Measurements from ENCODE around the gene STX8.
"Not testable (repeated sequence)": the region's sequence is repeated elsewhere in the genome, so short reads cannot be mapped to it uniquely, and the experiment has no call there.

Gene STX8

GRCh38 chr17:9575381-9576101 lies at the start of gene STX8:
STX8 (minus strand) TSS chr17:9575820; CDS start chr17:9575808, 12 bp downstream.
- in situ Hi-C loops (cut with HindIII; ENCODE audit: low sequenced_read_pairs) = no loop called here

DNA sequence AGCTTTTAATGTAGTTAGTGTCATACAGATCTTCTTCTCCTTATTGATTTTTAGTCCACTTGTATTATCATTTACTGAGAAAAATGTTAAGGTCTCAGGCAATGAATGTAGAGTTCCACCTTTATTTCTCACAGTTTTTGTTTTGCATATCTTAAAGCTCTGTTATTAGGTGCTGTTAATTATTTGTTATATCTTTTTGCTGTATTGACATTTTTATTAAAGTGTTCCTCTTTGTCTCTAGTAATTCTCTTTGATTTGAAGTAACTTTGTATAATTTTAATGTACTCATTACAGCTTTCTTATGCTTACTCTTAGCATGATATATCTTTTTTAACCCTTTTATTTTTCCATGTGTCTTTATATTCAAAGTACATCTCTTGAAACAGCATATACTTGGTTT lies 47.3 kb upstream of the STX8 start:
- in situ Hi-C loops (cut with HindIII; ENCODE audit: low sequenced_read_pairs) = no loop called here

DNA sequence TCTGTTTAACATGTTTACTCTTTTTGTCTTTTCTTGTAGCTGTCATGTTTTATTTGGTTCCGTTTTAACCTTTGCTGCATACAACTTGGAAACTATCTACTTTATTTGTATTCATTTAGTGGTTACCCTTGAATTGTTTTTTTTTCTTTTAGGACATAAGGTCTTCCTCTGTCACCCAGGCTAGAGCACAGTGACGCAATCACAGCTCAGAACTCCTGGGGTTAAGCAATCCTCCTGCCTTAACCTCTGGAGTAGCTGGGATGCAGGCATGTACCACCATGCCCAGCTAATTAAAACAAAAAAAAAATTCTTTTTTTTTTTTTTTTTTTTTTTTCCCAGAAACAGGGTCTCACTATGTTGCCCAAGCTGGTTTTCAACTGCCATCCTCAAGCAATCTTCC lies 39.9 kb upstream of the STX8 start:
- in situ Hi-C loops (cut with HindIII; ENCODE audit: low sequenced_read_pairs) = no loop called here

GRCh38 chr17:9612006-9612405 lies 36.4 kb upstream of the STX8 start:
- in situ Hi-C loops (cut with HindIII; ENCODE audit: low sequenced_read_pairs) = no loop called here

DNA sequence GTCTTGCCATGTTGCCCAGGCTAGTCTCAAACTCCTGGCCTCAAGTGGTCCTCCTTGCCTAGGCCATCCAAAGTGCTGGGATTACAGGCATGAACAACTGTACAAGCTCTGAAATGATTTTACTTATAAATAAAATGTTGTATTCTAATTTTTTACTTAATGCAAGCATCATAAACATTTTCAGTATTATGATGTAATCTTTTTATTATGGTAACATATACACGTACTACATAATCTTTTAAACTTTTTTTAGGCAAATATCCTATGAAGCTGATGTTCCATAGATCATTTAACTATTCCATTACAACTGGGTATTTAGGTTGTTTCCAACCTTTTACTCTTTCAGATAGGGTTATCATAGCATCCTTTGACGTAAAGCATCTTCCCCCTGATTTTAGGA lies 35.9 kb upstream of the STX8 start:
- in situ Hi-C loops (cut with HindIII; ENCODE audit: low sequenced_read_pairs) = no loop called here

DNA sequence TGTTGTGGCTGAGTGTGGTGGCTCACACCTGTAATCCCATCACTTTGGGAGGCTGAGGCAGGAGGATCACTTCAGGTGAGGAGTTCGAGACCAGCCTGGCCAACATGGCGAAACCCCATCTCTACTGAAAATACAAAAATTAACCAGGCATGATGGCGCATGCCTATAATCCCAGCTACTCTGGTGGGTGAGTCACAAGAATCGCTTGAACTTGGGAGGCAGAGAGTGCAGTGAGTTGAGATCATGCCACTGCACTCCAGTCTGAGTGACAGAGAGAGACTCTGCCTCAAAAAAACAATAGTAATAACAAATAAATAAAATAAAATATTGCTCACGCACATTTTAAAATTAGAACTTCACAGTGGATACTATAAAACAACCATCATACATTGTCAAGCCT lies 31.4 kb upstream of the STX8 start:
- in situ Hi-C loops (cut with HindIII; ENCODE audit: low sequenced_read_pairs) = not testable (repeated sequence)

DNA sequence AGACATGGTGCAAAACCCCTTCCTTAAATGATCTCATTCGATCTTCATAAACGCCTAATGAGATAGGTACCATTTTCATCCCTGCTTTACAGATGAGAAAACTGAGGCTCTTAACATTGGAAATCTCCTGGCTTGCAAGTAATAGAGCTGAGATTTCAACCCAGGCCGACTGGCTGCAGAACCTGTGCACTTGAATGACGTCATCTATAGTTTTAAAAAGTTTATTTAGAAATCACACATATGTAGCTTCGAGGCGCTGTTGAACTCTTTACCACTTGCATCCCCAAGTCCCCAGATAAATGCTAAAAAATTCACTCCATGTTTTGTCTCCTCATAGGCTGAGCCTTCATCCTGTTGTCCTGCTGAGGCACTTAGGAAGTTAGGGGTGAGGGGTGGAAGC lies 30.8 kb upstream of the STX8 start:
- in situ Hi-C loops (cut with HindIII; ENCODE audit: low sequenced_read_pairs) = no loop called here

DNA sequence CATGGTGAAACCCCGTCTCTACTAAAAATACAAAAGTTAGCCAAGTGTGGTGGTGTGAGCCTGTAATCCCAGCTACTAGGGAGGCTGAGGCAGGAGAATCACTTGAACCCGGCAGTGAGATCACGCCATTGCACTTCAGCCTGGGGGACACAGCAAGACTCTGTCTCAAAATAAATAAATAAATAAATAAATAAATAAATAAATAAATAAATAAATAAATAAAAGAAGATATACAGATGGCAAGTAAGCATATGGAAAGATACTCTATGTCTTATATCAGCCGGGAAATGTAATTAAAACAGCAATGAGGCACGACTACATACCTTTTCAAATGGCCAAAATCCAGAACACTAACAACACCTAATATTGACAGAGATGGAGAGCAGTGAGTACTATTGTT lies 29.0 kb upstream of the STX8 start:
- in situ Hi-C loops (cut with HindIII; ENCODE audit: low sequenced_read_pairs) = not testable (repeated sequence)

DNA sequence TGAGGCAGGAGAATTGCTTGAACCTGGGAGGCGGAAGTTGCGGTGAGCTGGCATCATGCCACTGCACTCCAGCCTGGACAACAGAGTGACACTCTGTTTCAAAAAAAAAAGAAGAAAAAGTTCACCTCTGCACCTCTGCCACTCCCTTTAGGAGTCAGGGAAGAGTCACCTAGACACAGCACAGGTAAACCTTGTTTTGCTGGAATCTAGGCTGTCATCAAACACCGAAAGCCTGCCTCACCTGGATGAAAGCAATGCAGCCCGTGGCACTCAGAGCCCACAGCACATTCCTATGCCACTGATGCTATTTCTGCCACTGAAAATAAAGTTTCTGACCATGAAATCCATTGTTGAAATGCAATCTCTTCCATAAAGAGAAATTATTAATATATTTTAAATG lies 23.0 kb upstream of the STX8 start:
- in situ Hi-C loops (cut with HindIII; ENCODE audit: low sequenced_read_pairs) = no loop called here

GRCh38 chr17:9597638-9598037 lies 22.0 kb upstream of the STX8 start:
- in situ Hi-C loops (cut with HindIII; ENCODE audit: low sequenced_read_pairs) = not testable (repeated sequence)

DNA sequence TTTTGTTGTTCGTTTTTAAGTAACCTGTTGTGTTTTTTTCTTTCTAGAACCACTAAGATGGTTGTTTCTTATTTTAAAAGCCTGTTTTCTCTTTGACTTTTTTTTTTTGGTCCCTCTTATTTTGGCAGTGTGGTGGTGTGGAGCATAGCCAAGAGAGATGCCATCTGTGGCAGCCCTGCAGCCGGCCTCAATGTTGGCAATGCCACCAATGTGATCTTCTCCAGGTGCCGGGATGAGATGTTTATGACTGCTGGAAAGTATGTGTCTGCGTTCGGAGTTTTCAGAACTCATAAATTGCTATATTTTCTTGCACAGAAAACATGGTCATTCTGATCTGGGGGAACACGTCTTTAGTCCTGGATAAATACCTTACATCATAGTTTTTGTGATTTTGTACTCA lies 18.4 kb upstream of the STX8 start:
- in situ Hi-C loops (cut with HindIII; ENCODE audit: low sequenced_read_pairs) = no loop called here

- in situ Hi-C loops (cut with HindIII; ENCODE audit: low sequenced_read_pairs) = no loop called here
Measured at GRCh38 chr17:9587969-9588656, 12.5 kb upstream of the STX8 start.

- in situ Hi-C loops (cut with HindIII; ENCODE audit: low sequenced_read_pairs) = no loop called here
Measured at GRCh38 chr17:9577373-9577709, 1.7 kb upstream of the STX8 start.

GRCh38 chr17:9576521-9577372 lies 1.1 kb upstream of the STX8 start, which contains the start of gene CFAP52:
CFAP52 (plus strand) TSS chr17:9576642; CDS start chr17:9576696, 54 bp downstream.
- in situ Hi-C loops (cut with HindIII; ENCODE audit: low sequenced_read_pairs) = no loop called here

- in situ Hi-C loops (cut with HindIII; ENCODE audit: low sequenced_read_pairs) = no loop called here
Measured at GRCh38 chr17:9571201-9571600, 4.4 kb downstream of the STX8 start.

- in situ Hi-C loops (cut with HindIII; ENCODE audit: low sequenced_read_pairs) = no loop called here
Measured at GRCh38 chr17:9568957-9569588, 6.5 kb downstream of the STX8 start.

GRCh38 chr17:9568004-9568403 lies 7.6 kb downstream of the STX8 start:
- in situ Hi-C loops (cut with HindIII; ENCODE audit: low sequenced_read_pairs) = no loop called here

DNA sequence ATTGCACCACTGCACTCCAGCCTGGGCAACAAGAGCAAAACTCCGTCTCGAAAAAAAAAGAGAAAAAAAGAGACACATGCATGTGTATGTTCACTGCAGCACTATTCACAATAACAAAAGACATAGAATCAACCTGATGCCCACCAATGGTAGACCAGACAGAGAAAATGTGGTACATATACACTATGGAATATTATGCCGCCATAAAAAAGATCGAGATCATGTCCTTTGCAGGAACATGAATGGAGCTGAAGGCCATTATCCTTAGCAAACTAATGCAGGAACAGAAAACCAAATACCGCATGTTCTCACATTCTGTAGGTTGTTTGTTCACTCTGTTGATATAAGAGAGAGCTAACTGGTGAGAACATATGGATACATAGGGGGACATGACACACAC lies 8.9 kb downstream of the STX8 start:
- in situ Hi-C loops (cut with HindIII; ENCODE audit: low sequenced_read_pairs) = not testable (repeated sequence)

- in situ Hi-C loops (cut with HindIII; ENCODE audit: low sequenced_read_pairs) = no loop called here
Measured at GRCh38 chr17:9566067-9566466, 9.6 kb downstream of the STX8 start.

- in situ Hi-C loops (cut with HindIII; ENCODE audit: low sequenced_read_pairs) = no loop called here
Measured at GRCh38 chr17:9564104-9564503, 11.5 kb downstream of the STX8 start.

DNA sequence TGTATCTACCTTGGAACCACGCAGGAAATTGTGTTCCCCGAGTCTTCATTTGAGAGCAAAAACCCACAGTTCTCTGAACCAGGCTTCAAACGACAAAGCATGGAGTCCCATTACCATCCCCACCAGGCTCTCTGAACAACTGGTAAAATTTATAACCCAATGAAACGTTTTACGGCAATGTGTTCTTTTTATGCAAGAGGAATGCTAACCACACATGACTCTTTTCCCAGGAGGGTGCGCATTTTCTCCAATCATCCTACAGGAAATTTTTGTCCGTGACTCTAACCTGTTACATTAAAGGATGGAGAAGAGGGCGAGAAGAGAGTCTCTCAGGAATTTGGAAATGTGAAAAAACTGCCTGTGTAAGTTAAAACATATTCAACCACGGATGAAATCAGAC lies 17.8 kb downstream of the STX8 start:
- in situ Hi-C loops (cut with HindIII; ENCODE audit: low sequenced_read_pairs) = no loop called here

Measured in endothelial cell of hepatic sinusoid (primary cell).